ENCODE results near the gene MRFAP1.

MRFAP1 gene

GRCh38 chr4:6598641-6599040 is 41.8 kb upstream of the MRFAP1 start:
- Histone ChIP-seq H3K36me3 (replicated peaks; ENCODE audit: insufficient read depth, low read length) (no peaks in the 10 kb centered on the region), H3K4me2 (ENCODE audit: low read depth, low read length) (no peak overlapping the region), H3K27me3 (replicated peaks; ENCODE audit: insufficient read depth, low read length) (no peaks in the 10 kb centered on the region), H4K20me1 (ENCODE audit: insufficient read depth, low read length) (no peaks in the 10 kb centered on the region), H2AFZ (ENCODE audit: low read length) (no peak overlapping the region), H3K27ac (ENCODE audit: low read length) (no peak overlapping the region), H3K9ac (ENCODE audit: low read length) (no peak overlapping the region), H3K79me2 (ENCODE audit: low read length) (no peaks in the 10 kb centered on the region), H3K9me3 (replicated peaks; ENCODE audit: insufficient read depth, low read length) (no peaks in the 10 kb centered on the region), H3K9me2 (replicated peaks; ENCODE audit: insufficient read depth, low read length) (no peaks in the 10 kb centered on the region), H3F3A (ENCODE audit: insufficient read depth, low read length) (no peaks in the 10 kb centered on the region), H3K4me3 (ENCODE audit: low read length) (no peak overlapping the region), H3K4me1 (ENCODE audit: low read length) (no peaks in the 10 kb centered on the region)
- no peak for DNase-seq
- TF ChIP-seq CTCF (IDR thresholded peaks at IDR 0.05; ENCODE audit: low read length), result no peak
- no peak for TF ChIP-seq EZH2 (optimal IDR thresholded peaks at IDR 0.05; ENCODE audit: low read depth, low read length)
- TF ChIP-seq EZH2phosphoT487 (IDR thresholded peaks at IDR 0.05; ENCODE audit: low read length), result no peak

- no peak overlapping the region for H2AFZ ChIP-seq (ENCODE audit: low read length)
- no peaks in the 10 kb centered on the region for H3K9me2 ChIP-seq (replicated peaks; ENCODE audit: insufficient read depth, low read length)
- no peak overlapping the region for H3K27ac ChIP-seq (ENCODE audit: low read length)
- H3K36me3 ChIP-seq (replicated peaks; ENCODE audit: insufficient read depth, low read length), result no peaks in the 10 kb centered on the region
- H3K9me3 ChIP-seq (replicated peaks; ENCODE audit: insufficient read depth, low read length), result no peaks in the 10 kb centered on the region
- no peaks in the 10 kb centered on the region for H3K4me1 ChIP-seq (ENCODE audit: low read length)
- H4K20me1 ChIP-seq (ENCODE audit: insufficient read depth, low read length), result no peaks in the 10 kb centered on the region
- DNase-seq, result no peak
- no peaks in the 10 kb centered on the region for H3K79me2 ChIP-seq (ENCODE audit: low read length)
- H3F3A ChIP-seq (ENCODE audit: insufficient read depth, low read length), result no peaks in the 10 kb centered on the region
- H3K4me3 ChIP-seq (ENCODE audit: low read length), result no peak overlapping the region
- H3K9ac ChIP-seq (ENCODE audit: low read length), result no peak overlapping the region
- TF ChIP-seq EZH2phosphoT487 (IDR thresholded peaks at IDR 0.05; ENCODE audit: low read length) (no peak), EZH2 (optimal IDR thresholded peaks at IDR 0.05; ENCODE audit: low read depth, low read length) (no peak), CTCF (IDR thresholded peaks at IDR 0.05; ENCODE audit: low read length) (no peak)
- no peaks in the 10 kb centered on the region for H3K27me3 ChIP-seq (replicated peaks; ENCODE audit: insufficient read depth, low read length)
- no peak overlapping the region for H3K4me2 ChIP-seq (ENCODE audit: low read depth, low read length)
Measured at GRCh38 chr4:6601661-6602250, 38.7 kb upstream of the MRFAP1 start.

GRCh38 chr4:6602289-6602688 is 38.2 kb upstream of the MRFAP1 start:
- no peaks in the 10 kb centered on the region for H4K20me1 ChIP-seq (ENCODE audit: insufficient read depth, low read length)
- no peaks in the 10 kb centered on the region for H3F3A ChIP-seq (ENCODE audit: insufficient read depth, low read length)
- no peak overlapping the region for H3K27ac ChIP-seq (ENCODE audit: low read length)
- no peaks in the 10 kb centered on the region for H3K9me2 ChIP-seq (replicated peaks; ENCODE audit: insufficient read depth, low read length)
- H3K9ac ChIP-seq (ENCODE audit: low read length), result no peak overlapping the region
- no peak for DNase-seq
- no peaks in the 10 kb centered on the region for H3K9me3 ChIP-seq (replicated peaks; ENCODE audit: insufficient read depth, low read length)
- TF ChIP-seq EZH2phosphoT487 (IDR thresholded peaks at IDR 0.05; ENCODE audit: low read length) (no peak), CTCF (IDR thresholded peaks at IDR 0.05; ENCODE audit: low read length) (no peak), EZH2 (optimal IDR thresholded peaks at IDR 0.05; ENCODE audit: low read depth, low read length) (no peak)
- no peaks in the 10 kb centered on the region for H3K79me2 ChIP-seq (ENCODE audit: low read length)
- no peaks in the 10 kb centered on the region for H3K27me3 ChIP-seq (replicated peaks; ENCODE audit: insufficient read depth, low read length)
- H3K36me3 ChIP-seq (replicated peaks; ENCODE audit: insufficient read depth, low read length), result no peaks in the 10 kb centered on the region
- H2AFZ ChIP-seq (ENCODE audit: low read length), result no peak overlapping the region
- H3K4me2 ChIP-seq (ENCODE audit: low read depth, low read length), result no peak overlapping the region
- no peak overlapping the region for H3K4me3 ChIP-seq (ENCODE audit: low read length)
- H3K4me1 ChIP-seq (ENCODE audit: low read length), result no peaks in the 10 kb centered on the region
